ENCODE measurements around the gene CFAP99. TPM values are rescaled to one million over a fixed set of nuclear protein-coding genes. Genes with fewer than 3 reads are reported as not detected.

Gene CFAP99
- total and polyA plus RNA-seq, 2 of the 8 experiments (the other 6 are each of a cell fraction or from before 2014, with no cell fraction given), result not detected

GRCh38 chr4:2489841-2490552 is 71.2 kb downstream of the CFAP99 start:
- no peak overlapping the region for H2BK20ac ChIP-seq (ENCODE audit: low read length)
- H3K4ac ChIP-seq (replicated peaks; ENCODE audit: insufficient read length, low read depth, low read length), result no peak overlapping the region
- no peak overlapping the region for H3K14ac ChIP-seq (ENCODE audit: insufficient read length)
- peak overlapping the region; percentile 61 for H2BK5ac ChIP-seq (ENCODE audit: low read depth, low read length)
- DNase-seq (ENCODE audit: low read depth in 1 of 2, low spot score in 2 of 2) (no peak), FAIRE-seq (no peak)
- H3K9me3 ChIP-seq (ENCODE audit: insufficient read depth in 2 of 2, low read depth in 1 of 2, low read length in 1 of 2), result no peaks in the 10 kb centered on the region
- no peaks in the 10 kb centered on the region for H3K23me2 ChIP-seq (ENCODE audit: low read depth, low read length)
- H3K56ac ChIP-seq (replicated peaks; ENCODE audit: insufficient read length, low read depth, low read length), result no peak overlapping the region
- H2AFZ ChIP-seq (ENCODE audit: low read length), result no peak overlapping the region
- H3K9ac ChIP-seq (replicated peaks in 1 of 4; ENCODE audit: extremely low read depth in 1 of 4, low read depth in 3 of 4, low read length in 3 of 4), result peak overlapping the region in 1 of 4 experiments; percentile 23; a peak in 2 of 7 replicates
- no peak overlapping the region for H2AK5ac ChIP-seq (ENCODE audit: low read depth, low read length)
- peaks cover 0 to 5% (median 1%) of the 10 kb centered on the region in 4 experiments; a peak in 4 of 7 replicates for H3K4me1 ChIP-seq (replicated peaks in 1 of 4; ENCODE audit: control insufficient read depth in 3 of 4, insufficient read depth in 4 of 4, low read length in 3 of 4)
- H4K20me1 ChIP-seq (replicated peaks in 1 of 2; ENCODE audit: control insufficient read depth in 1 of 2, insufficient read depth in 2 of 2, low read length in 2 of 2), result peaks cover 35 to 48% of the 10 kb centered on the region in 2 experiments
- peaks cover 23% of the 10 kb centered on the region for H3K79me1 ChIP-seq (ENCODE audit: low read depth, low read length)
- ChIA-PET POLR2A (ENCODE audit: partially characterized antibody) (interaction anchor here (1.0 to 1.4 kb wide), 6 partner anchors 12 to 270 kb away, joined by 3 to 4 read pairs (median 4); partner anchors contain the start of gene RNF4), CTCF (ENCODE audit: partially characterized antibody) (interaction anchor here (0.5 to 1.3 kb wide), 6 partner anchors 12 to 270 kb away, joined by 3 to 7 read pairs (median 3); no protein-coding TSS in a partner anchor)
- no peak overlapping the region for H4K91ac ChIP-seq (replicated peaks; ENCODE audit: insufficient read length, low read length)
- H3K18ac ChIP-seq (ENCODE audit: extremely low read depth, low read length), result no peak overlapping the region
- WGBS, 2 experiments (ENCODE audit: extremely low coverage in 1 of 2, insufficient coverage in 1 of 2, insufficient read length in 1 of 2, insufficient replicate concordance in 2 of 2, low coverage in 1 of 2, low lambda C conversion rate in 2 of 2, missing lambda C conversion rate in 1 of 2), result 96% methylated on average over 9 of the region's 9 CpGs; no CpG with 5 or more reads in 1 of the 2 experiments
- no peak overlapping the region for H2BK15ac ChIP-seq (ENCODE audit: low read length)
- H4K5ac ChIP-seq (ENCODE audit: insufficient read length, low read depth, low read length), result no peak overlapping the region
- H3K36me3 ChIP-seq (ENCODE audit: control insufficient read depth in 2 of 4, insufficient read depth in 4 of 4, low read length in 3 of 4), result peaks cover 10 to 33% (median 33%) of the 10 kb centered on the region in 4 experiments; a peak in 7 of 8 replicates
- no peak overlapping the region for H3K4me3 ChIP-seq (ENCODE audit: extremely low read depth in 1 of 4, insufficient read depth in 2 of 4, low read depth in 3 of 4, low read length in 4 of 4)
- H3K79me2 ChIP-seq (ENCODE audit: control insufficient read depth in 1 of 2, insufficient read depth in 2 of 2, low read length in 2 of 2), result peaks cover 36 to 85% of the 10 kb centered on the region in 2 experiments
- no peak overlapping the region for H3K23ac ChIP-seq (ENCODE audit: insufficient read length)
- H3K4me2 ChIP-seq (ENCODE audit: insufficient read depth in 1 of 2, low read depth in 2 of 2, low read length in 2 of 2), result no peak overlapping the region
- H2BK120ac ChIP-seq (replicated peaks; ENCODE audit: low read depth, low read length), result no peak overlapping the region
- H3K27me3 ChIP-seq (replicated peaks in 1 of 4; ENCODE audit: control insufficient read depth in 3 of 4, extremely low read depth in 1 of 4, insufficient read depth in 3 of 4, low read length in 3 of 4), result no peaks in the 10 kb centered on the region
- no peak overlapping the region for H3K27ac ChIP-seq (ENCODE audit: low read depth, low read length)
- no peak overlapping the region for H2BK12ac ChIP-seq (ENCODE audit: low read depth, low read length)
- H4K8ac ChIP-seq (ENCODE audit: extremely low read depth, insufficient read depth, low read length), result no peak overlapping the region
- TF ChIP-seq JUND (IDR thresholded peaks at IDR 0.05; ENCODE audit: low read length) (no peak), ATF3 (IDR thresholded peaks at IDR 0.05; ENCODE audit: insufficient read depth, low read depth, low read length) (no peak), YY1 (IDR thresholded peaks at IDR 0.05; ENCODE audit: low read depth, low read length) (no peak), ASH2L (IDR thresholded peaks at IDR 0.05; ENCODE audit: low read length) (no peak), MAFK (IDR thresholded peaks at IDR 0.05; ENCODE audit: low read depth, low read length) (no peak), SAP30 (IDR thresholded peaks at IDR 0.05; ENCODE audit: insufficient read depth, insufficient replicate concordance, low read length) (no peak), SP4 (IDR thresholded peaks at IDR 0.05; ENCODE audit: low read length) (no peak), CREB1 (IDR thresholded peaks at IDR 0.05) (no peak), SIX5 (IDR thresholded peaks at IDR 0.05; ENCODE audit: low read depth, low read length) (no peak), POU5F1 (IDR thresholded peaks at IDR 0.05; ENCODE audit: low read depth, low read length) (no peak), KDM5A (IDR thresholded peaks at IDR 0.05; ENCODE audit: low read length) (no peak), KDM4A (IDR thresholded peaks at IDR 0.05; ENCODE audit: low read depth, low read length, severe bottlenecking) (no peak)

Data from H1 (cell line).